Endothelial cell of umbilical vein (primary cell): ENCODE results near the gene ATXN10. TPM values are rescaled to one million over a fixed set of nuclear protein-coding genes. Genes with fewer than 3 reads are reported as not detected.

Experiments
- BruUV-seq: library from RNA; stranded (reverse); fragments of 400-500 nt; replicated peaks from 2 replicates; lab custom pipeline; 2021; lab: Mats Ljungman, UMichigan
- CTCF ChIA-PET: fragments of 300-600, 350-600 bp; sonication (Branson Sonifier 250); formaldehyde crosslinking; loops from one replicate; lab custom pipeline; 2021; ENCODE audit warnings: antibody characterized with exemption, inconsistent platforms; lab: Charles Lee
- POLR2A ChIA-PET: fragments of 300-600, 350-600 bp; sonication (Branson Sonifier 250); formaldehyde crosslinking; loops from one replicate; lab custom pipeline; 2021; ENCODE audit warnings: antibody characterized with exemption, inconsistent platforms; lab: Charles Lee
- DNase-seq: peaks from one replicate; pipeline ENCODE4 v3.0.0-alpha.2; 2011; ENCODE audit warnings: low read depth, low spot score
- FAIRE-seq: peaks from 2 replicates; lab custom pipeline; 2011; peaks lifted over from hg19 to GRCh38; lab: Jason Lieb, UNC
- H2AFZ ChIP-seq: 2 replicates; pipeline ENCODE4 v1.6.0; 2012; ENCODE audit warnings: low read depth, low read length, control low read depth, inconsistent platforms
- H3K27ac ChIP-seq: 2 replicates; pipeline ENCODE4 v1.5.1; 2011; ENCODE audit warnings: low read depth, mild to moderate bottlenecking, control low read depth, low read length, moderate library complexity; ENCODE audit not compliant: insufficient read depth
- H3K27me3 ChIP-seq, 2 experiments: 2 replicates each; pipeline versions ENCODE4 v1.6.0 to v1.6.1; 2011; ENCODE audit warnings: low read length in 2 of 2, mixed read lengths in 1 of 2; ENCODE audit not compliant: control insufficient read depth in 2 of 2, insufficient read depth in 2 of 2
- H3K36me3 ChIP-seq, 2 experiments: 2 replicates in 1 of 2; 3 replicates in 1 of 2; pipeline ENCODE4 v1.5.1; 2011; ENCODE audit warnings: low read length in 2 of 2, mild to moderate bottlenecking in 1 of 2, moderate library complexity in 1 of 2; ENCODE audit not compliant: control insufficient read depth in 2 of 2, insufficient read depth in 2 of 2; ENCODE audit errors: extremely low read depth in 1 of 2
- H3K4me1 ChIP-seq: 3 replicates; pipeline ENCODE4 v1.5.1; 2011; ENCODE audit warnings: mild to moderate bottlenecking, low read length; ENCODE audit not compliant: control insufficient read depth, insufficient read depth; ENCODE audit errors: extremely low read depth
- H3K4me2 ChIP-seq: 2 replicates; pipeline ENCODE4 v1.6.1; 2011; ENCODE audit warnings: low read length, control low read depth, mixed read lengths; ENCODE audit not compliant: insufficient read depth
- H3K4me3 ChIP-seq, 3 experiments: fragments of 200-600 bp in 1 of 3; sonication (generic), shearing (Covaris generic) in 1 of 3; replicated peaks in 1 of 3; 2 replicates each; pipeline ENCODE4 v1.5.1; 2011 to 2016; ENCODE audit warnings: control low read depth in 3 of 3, low read length in 3 of 3, mild to moderate bottlenecking in 2 of 3, inconsistent platforms in 1 of 3, low read depth in 1 of 3, moderate library complexity in 1 of 3; ENCODE audit not compliant: insufficient read depth in 1 of 3
- H3K79me2 ChIP-seq: 2 replicates; pipeline ENCODE4 v1.6.0; 2012; ENCODE audit warnings: low read length, inconsistent platforms; ENCODE audit not compliant: control insufficient read depth, insufficient read depth
- H3K9ac ChIP-seq: replicated peaks from 2 replicates; pipeline ENCODE3; 2011; ENCODE audit warnings: low read length, control low read depth; ENCODE audit not compliant: insufficient read depth; ENCODE audit errors: extremely low read depth
- H3K9me1 ChIP-seq: replicated peaks from 3 replicates; pipeline ENCODE4 v1.6.0; 2011; ENCODE audit warnings: mild to moderate bottlenecking, low read length; ENCODE audit not compliant: control insufficient read depth, insufficient read depth; ENCODE audit errors: extremely low read depth
- H3K9me3 ChIP-seq: replicated peaks from 2 replicates; pipeline ENCODE4 v1.5.1; 2012; ENCODE audit warnings: low read length, inconsistent platforms; ENCODE audit not compliant: control insufficient read depth, insufficient read depth
- H4K20me1 ChIP-seq: replicated peaks from 2 replicates; pipeline ENCODE3; 2011; ENCODE audit warnings: mild to moderate bottlenecking, low read length; ENCODE audit not compliant: control insufficient read depth, insufficient read depth; ENCODE audit errors: extremely low read depth
- EZH2 ChIP-seq: IDR thresholded peaks from 2 replicates; pipeline ENCODE4 v1.6.1; 2012; ENCODE audit warnings: borderline replicate concordance, low read depth, mild to moderate bottlenecking, moderate library complexity, low read length, inconsistent platforms; ENCODE audit not compliant: severe bottlenecking
- FOS ChIP-seq: IDR thresholded peaks from 2 replicates; pipeline ENCODE4 v1.6.1; 2011; ENCODE audit warnings: mild to moderate bottlenecking, low read length, moderate library complexity, borderline replicate concordance; ENCODE audit not compliant: insufficient read depth
- JUN ChIP-seq: IDR thresholded peaks from 2 replicates; pipeline ENCODE4 v1.6.1; 2011; ENCODE audit warnings: borderline replicate concordance, low read depth; ENCODE audit not compliant: insufficient read length, insufficient read depth
- MYC ChIP-seq: IDR thresholded peaks from one replicate; pipeline ENCODE4 v1.6.1; 2011; ENCODE audit warnings: mild to moderate bottlenecking, low read depth, low read length
- POLR2AphosphoS5 ChIP-seq: IDR thresholded peaks from 2 replicates; pipeline ENCODE4 v1.6.1; 2012; ENCODE audit warnings: low read depth, mild to moderate bottlenecking, control low read depth, low read length, moderate library complexity; ENCODE audit not compliant: insufficient read depth
- dilution Hi-C: fragments of 300-500 bp; cut with MboI; formaldehyde crosslinking; loops from one replicate; pipeline ENCODE4 v1.15.0; 2019; ENCODE audit warnings: low sequenced_read_pairs; ENCODE audit not compliant: extremely low pct_ligation_motif_present
- intact Hi-C: fragments of 100-400 bp; cut with micrococcal nuclease; formaldehyde crosslinking; loops from one replicate; pipeline ENCODE4 v1.10.0; 2022
- polyA plus RNA-seq, 4 experiments: library from polyadenylated mRNA; depleted of rRNA in 3 of 4; stranded (reverse) in 3 of 4; unstranded in 1 of 4; fragments of >200 nt; gene quantifications; 2 replicates each; pipeline versions ENCODE4 v1.2.1 to v1.2.3, GENCODE V29; 2011 to 2012; ENCODE audit warnings: missing spikeins in 1 of 4
- total RNA-seq: library from RNA; stranded (reverse); gene quantifications from 2 replicates; pipeline ENCODE4 v1.2.3, GENCODE V29; 2021
- TF ChIP-seq, protein P1 (sequence below): IDR thresholded peaks from 2 replicates; pipeline ENCODE4 v1.6.1; 2011; ENCODE audit not compliant: insufficient read depth, insufficient read length
- TF ChIP-seq, protein P2 (sequence below), 2 donors: IDR thresholded peaks; 1 replicate in 1 of 2; 2 replicates in 1 of 2; pipeline ENCODE4 v1.5.1; 2011; ENCODE audit warnings: low read length in 2 of 2, mild to moderate bottlenecking in 2 of 2, moderate library complexity in 2 of 2, control low read depth in 1 of 2, inconsistent platforms in 1 of 2, low read depth in 1 of 2; ENCODE audit not compliant: insufficient read depth in 1 of 2; ENCODE audit errors: extremely low read depth in 1 of 2

Gene ATXN10
- total and polyA plus RNA-seq, 2 donors (not counting 3 experiments of a cell fraction or from before 2014, with no cell fraction given), result 73.2 to 91.9 TPM

DNA sequence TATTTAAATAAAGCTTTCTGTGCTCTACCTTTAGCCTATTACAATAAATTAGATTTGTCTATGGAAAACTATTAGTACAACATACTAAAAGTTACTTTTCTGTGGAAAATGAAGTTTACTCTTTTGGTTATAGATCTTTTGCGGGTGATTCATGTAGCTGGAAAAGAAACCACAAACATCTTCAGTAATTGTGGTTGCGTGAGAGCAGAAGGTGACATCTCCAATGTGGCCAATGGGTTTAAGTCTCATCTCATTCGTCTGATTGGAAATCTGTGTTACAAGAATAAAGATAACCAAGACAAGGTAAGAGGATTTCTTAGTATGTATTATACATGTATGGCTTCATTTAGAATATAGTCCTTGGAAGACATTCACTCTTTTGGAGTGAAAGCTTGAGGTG is 68.6 kb downstream of the ATXN10 start:
- Histone ChIP-seq H3K4me1 (peaks cover 11% of the 10 kb centered on the region), H3K9me3 (no peaks in the 10 kb centered on the region), H4K20me1 (no peaks in the 10 kb centered on the region), H3K4me2 (no peak overlapping the region), H3K4me3 (no peak overlapping the region), H3K36me3 (peaks cover 4 to 26% of the 10 kb centered on the region in 2 experiments), H3K9ac (no peak overlapping the region), H3K27me3 (no peaks in the 10 kb centered on the region), H2AFZ (no peak overlapping the region), H3K79me2 (no peaks in the 10 kb centered on the region), H3K9me1 (no peaks in the 10 kb centered on the region), H3K27ac (no peak overlapping the region)
- ChIA-PET CTCF (interaction anchor here (1.3 to 1.9 kb wide), 2 partner anchors 8 to 40 kb away, joined by 3 to 7 read pairs; no protein-coding TSS in a partner anchor), POLR2A (no interaction called here)
- intact Hi-C loops, result loop anchor here (5.0 kb wide), 2 partner anchors 38 to 68 kb away; partner anchors contain the start of gene ATXN10
- FAIRE-seq (no peak), DNase-seq (no peak)
- TF ChIP-seq, protein P1, sequence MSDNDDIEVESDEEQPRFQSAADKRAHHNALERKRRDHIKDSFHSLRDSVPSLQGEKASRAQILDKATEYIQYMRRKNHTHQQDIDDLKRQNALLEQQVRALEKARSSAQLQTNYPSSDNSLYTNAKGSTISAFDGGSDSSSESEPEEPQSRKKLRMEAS, result no peak
- TF ChIP-seq POLR2AphosphoS5 (no peak), JUN (no peak), EZH2 (no peak), MYC (no peak), FOS (no peak)
- TF ChIP-seq, protein P2, sequence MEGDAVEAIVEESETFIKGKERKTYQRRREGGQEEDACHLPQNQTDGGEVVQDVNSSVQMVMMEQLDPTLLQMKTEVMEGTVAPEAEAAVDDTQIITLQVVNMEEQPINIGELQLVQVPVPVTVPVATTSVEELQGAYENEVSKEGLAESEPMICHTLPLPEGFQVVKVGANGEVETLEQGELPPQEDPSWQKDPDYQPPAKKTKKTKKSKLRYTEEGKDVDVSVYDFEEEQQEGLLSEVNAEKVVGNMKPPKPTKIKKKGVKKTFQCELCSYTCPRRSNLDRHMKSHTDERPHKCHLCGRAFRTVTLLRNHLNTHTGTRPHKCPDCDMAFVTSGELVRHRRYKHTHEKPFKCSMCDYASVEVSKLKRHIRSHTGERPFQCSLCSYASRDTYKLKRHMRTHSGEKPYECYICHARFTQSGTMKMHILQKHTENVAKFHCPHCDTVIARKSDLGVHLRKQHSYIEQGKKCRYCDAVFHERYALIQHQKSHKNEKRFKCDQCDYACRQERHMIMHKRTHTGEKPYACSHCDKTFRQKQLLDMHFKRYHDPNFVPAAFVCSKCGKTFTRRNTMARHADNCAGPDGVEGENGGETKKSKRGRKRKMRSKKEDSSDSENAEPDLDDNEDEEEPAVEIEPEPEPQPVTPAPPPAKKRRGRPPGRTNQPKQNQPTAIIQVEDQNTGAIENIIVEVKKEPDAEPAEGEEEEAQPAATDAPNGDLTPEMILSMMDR (IDR thresholded peaks at IDR 0.05; ENCODE audit: extremely low read depth in 1 of 2, insufficient read depth in 1 of 2, low read depth in 1 of 2, low read length in 2 of 2), result no peak
- dilution Hi-C loops, result no loop called here
- no TSS peak for BruUV-seq
